Activated CD4-positive, alpha-beta T cell treated with anti-CD3 and anti-CD28 coated beads for 24 hours (primary cell): ENCODE measurements around the gene COLQ.

Experiments used
- DNase-seq, 2 donors: peaks; one replicate each; pipeline ENCODE4 v3.0.0-alpha.2; 2020; ENCODE audit warnings: low read depth in 2 of 2

COLQ gene

DNA sequence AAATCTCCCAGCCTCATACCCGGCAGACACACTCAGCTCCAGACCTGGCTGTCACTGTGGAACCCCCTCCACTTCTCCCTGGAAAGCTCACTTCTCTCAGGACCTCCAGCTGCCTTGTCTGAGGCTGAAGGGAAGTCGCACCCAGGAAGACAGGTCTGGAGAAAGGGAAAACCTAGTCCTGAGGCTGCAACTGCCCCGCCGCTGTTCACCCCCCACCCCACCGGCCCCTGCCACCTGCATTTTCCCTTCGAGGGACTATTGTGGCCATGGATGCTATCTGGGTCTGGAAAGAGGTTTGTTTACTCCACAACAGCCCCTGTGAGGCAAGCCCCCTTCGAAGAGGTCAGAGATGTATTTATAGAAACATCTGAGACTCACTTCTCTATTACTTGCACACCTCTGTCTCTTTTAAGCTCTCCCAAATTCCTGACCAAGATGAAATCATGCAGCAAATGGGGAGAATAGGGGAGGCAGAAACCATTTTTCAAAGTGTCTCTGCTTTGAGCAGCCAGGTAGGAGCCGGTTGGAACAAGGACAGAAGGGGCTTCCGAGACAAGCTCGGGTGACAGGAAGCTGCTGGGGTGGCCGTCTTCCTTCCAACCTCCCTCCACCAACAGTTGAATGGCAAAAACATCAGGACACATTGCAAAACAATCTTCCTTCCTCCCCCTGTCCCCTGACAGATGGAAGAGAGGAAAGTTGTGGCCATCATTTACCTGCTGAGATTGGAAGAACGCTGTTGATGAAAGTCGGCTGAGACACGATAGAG lies 518 bp downstream of the COLQ start:
- DNase-seq, result no peak

DNA sequence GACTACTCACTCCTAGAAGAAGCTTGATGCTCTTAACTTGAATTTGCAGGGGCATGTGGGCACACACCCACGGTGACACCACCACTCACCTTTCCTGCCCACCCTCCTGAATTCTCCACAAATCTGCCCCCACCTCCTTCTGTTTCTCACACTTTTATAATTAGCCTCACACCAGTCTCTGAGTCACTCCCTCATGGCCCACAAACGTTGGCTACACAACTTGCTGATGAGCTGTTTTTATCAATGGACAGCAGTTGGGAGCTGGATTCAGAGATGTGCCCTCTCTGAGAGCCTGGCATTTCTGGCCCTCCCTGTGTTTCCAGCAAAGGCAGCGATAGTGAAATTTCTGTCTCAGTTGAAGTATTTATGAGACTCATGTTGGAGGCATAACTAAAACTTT lies 1.3 kb downstream of the COLQ start:
- no peak for DNase-seq

DNA sequence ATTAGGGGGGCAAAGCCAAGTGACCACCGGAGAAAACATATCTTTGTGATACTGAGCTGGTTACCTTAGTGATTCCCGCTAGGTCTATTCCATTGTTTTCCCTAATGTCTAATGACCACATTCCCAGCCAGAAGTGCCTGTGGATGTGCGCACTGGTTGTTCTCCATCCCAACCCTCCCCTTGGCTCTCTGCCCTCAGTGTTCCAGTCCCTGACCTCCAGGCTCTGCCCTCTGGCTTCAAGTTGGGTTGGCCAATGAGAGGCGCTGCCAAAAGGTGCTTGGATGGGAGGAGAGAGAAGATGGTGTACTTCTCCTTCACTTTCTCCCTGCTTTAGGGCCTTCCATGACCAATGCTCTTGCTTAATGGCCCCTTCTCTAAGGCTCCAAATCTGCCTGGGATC lies 2.4 kb downstream of the COLQ start:
- DNase-seq, result no peak

DNA sequence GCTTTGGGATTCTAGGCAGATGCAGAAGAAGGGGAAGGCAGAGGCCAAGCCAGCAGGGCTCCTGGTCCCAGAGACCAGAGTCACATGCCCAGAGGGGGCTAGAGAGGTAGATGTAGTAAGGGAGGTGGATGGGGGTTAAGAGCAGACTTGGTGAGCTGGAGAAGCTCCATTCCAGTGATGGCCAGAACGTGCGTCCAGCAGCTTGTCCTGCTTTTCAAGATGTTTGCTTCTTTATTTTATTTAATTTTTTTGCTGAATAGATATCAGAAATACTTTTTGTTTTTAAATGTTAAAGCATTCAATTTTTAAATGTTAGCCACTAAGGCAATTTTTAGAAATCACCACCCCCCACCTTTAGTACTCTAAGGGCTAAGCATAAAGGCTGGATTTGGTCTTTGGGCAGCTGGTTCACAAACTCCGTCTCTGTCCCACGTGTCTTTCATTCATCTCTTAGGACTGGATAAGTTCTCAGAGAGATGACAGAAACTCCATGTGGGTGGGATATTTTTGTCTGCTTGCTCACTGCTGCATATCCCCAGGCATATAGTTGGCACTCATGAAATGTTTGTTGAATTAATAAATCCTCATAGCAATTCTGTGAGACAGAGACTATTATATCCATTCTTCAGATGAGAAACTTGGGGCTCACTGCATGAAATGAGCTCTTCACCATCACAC lies 6.7 kb downstream of the COLQ start:
- DNase-seq, result no peak

DNA sequence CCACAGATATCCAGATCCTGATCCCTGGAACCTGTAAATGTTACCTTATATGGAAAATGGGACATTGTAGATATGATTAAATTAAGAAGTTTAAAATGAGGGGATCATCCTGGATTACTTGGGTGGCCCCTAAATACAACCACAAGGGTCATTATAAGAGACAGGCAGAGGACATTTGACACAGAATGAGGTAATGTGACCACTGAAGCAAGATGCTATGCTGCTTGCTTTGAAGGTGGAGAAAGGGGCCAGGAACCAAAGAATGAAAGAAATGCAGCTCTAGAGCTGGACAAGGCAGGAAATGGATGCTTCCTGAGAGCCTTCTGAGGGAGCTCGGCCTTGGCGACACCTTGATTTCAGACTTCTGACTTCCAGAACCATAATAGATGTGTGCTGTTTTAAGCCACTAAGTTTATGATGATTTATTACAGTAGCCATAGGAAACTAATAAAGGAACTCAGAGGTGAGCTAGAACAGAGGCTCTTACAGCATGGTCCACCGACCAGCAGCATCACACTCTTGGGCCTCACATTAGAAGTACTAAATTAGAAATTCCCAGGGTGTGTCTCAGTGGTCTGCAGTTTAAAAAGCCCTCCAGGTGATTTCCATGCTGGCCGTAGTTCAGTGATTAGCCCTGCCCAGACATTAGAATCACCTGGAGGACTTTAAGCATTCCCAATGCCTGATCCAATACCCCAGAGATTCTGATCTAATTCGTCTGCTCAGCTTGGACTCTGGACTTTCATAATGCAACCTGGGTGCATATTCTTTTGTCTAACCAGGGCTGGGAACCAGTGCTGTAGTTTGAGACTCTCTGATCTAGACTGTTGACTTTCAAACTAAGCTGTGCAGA lies 7.5 kb downstream of the COLQ start:
- no peak for DNase-seq

DNA sequence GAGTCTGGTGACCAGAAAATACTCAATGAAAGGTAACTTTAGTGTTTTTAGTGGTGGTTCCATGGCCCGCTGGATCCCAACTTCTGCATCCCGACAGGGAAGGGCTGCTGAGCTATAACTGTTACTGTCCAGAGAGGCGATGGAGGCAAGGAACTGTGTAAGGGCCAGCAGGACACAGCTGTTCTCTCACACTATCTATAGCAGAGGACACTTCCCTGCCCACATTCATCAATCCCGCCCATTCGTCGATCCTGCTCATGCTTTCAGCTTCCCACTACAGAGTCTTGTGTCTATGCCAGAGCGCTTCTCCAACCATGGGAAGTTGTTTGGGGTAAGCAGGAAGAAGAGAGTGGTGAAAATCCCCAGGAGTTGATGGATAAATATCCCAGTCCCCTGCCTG lies 8.4 kb downstream of the COLQ start:
- no peak for DNase-seq

DNA sequence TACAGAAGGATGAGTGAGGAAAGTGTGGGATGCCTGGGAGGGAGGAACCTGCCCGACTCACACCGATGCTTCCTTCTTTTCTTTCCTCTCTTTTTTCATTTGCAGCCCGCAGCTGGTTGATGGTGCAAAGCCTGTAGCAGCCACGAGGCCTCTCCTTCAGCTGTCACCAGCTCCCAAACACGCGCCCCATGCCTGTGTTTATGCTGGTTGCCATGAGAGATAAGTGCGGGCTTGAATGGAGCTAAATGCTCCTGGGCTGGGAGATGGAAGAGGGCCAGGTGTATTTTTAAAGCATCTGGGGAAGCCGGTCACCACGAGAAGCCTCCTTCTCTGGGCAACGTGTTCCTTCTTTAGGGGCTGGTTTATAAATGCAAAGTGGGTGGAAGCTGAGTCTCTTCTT lies 9.3 kb downstream of the COLQ start:
- no peak for DNase-seq

DNA sequence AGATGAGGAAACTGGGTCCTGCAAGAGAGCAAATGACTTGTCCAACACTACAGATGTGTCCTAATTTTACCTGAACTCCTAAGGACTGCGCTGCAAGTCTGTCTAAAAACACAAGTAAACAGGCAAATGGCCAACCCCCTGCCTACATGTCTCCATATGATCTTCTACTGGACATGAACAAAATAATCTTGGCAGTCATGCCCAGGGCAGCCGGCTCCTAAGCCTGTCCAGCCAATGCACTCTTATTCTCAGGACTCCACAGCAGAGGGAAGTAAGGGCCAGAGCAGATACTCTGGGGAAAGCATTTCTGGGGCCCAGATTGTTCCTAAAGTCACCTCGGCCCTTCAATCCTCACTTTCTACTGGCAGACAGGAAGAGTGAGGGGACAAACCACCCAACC lies 10.3 kb downstream of the COLQ start:
- DNase-seq, result no peak

DNA sequence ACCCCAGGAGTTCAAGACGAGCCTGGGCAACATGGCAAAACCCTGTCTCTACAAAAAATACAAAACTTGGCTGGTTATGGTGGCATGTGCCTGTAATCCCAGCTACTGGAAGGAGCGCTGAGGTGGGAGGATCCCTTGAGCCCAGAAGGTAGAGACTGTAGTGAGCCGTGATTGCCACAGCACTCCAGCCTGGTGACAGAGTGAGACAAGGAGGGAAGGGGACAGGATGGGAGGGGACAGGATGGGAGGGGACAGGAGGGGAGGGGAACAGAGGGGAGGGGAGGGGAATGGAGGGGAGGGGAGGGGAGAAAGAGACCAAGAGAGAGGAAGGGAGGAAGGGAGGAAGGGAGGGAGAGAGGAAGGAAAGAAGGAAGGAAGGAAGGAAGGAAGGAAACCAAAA lies 11.0 kb downstream of the COLQ start:
- no peak for DNase-seq

DNA sequence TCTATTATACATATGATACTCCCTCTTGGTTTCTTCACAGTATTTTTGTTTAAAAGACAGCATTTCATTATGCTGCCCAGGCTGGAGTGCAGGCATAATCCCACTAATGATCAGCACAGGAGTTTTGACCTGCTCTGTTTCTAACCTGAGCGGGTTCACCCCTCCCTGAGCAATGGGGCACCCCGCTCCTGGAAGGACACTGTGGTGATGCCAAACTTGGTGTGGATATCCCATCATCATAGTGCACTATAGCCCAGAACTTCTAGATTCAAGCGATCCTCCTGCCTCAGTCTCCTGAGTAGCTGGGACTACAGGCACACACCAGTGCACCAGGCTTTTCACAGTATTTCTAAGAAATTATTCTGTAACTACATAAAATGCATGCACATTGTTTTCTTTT lies 14.9 kb downstream of the COLQ start:
- DNase-seq, result no peak

DNA sequence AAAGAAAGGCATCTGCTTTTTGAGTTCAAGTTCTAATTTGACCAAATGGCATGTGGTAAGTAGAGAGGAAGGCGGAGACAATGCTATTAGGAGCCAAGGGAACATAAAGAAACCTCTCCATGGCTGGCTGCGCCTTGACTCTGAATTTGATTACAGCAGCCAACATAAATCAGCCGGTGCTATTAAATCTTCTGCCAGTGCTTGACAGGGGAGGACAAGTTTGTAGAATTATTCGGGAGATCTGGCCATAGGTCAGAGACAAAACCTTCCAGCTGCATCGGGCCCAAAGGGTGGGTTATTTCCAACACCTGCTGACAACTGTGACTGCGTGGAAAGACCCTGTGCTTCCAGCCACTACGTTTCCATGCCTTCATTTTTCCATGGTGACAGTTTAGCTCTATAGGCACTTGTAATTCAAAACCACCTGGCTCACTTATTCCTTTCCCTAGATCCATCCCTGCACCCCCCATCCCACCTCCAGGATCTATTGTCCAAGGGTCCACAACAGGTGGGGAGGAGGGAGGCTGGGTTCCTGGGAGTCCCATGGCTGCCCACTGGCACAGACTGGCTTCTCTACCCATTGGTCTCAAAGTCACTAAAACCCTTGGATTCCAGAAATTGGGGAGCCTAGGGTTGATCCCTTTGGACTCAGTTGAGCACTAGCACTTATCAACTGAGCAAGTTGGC lies 15.9 kb downstream of the COLQ start:
- no peak for DNase-seq

DNA sequence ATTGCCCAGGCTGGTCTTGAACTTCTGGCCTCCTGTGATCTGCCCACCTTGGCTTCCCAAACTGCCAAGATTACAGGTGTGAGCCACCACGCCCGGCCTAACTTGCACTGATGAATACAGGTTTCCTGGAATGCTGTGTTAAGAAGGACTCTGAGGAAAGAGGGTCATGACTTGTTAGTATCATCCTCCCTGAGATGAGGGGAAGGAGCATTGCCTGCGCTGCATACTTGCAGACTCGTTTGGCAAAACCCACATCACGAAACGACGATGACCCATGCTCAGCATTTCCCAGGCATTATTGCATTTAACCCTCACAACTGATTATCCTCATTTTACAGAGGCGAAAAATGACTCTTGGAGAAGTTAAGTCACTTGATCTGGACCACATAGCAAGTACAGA lies 18.9 kb downstream of the COLQ start:
- DNase-seq, result no peak

DNA sequence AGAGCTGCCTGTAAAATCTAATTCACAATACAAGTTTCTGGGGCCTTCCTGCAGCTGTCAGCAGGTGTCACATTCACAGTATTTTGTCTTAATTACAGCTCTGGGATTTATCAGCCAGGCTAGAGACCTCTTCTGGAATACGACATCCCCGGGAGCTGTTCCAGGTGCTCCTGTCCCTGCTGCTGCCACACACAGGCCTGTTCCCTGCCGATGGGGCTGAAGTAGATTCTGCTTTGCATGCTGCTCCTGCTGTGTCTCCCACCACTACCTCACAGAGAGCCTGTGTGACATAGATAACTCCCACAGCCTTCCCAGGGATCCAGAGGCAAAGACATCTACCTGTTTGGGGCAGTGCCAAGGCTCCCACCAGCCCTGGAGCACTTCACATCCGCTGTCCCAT lies 20.4 kb downstream of the COLQ start:
- no peak for DNase-seq

DNA sequence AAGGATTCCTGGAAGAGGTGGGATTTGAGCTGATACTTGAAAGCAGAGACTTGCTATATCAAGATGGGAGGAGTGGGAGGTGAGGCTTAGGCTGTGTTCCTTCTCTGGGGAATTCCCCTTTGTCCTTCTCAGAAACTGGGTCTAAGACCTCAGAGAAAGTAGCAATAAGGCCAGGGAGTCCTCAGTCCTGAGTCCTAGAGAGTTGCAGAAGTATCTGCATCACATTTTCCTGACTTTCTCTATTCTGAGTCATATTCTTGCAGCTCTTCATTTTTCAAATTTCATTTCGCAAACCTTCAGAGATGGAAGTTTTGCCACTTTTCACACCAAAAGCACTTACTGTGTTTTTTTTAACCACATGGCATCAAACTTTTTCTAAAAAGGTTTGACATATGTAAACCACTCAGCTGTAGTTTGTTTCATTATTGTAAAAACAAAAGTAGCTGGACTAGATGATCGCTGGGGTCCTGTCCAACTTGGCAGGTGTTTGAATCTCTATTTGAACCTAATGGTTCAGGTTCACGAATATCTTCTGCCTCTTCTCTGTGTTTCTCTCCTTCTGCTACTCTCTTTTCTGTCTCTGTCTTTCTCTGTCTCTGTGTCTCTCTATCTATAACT lies 21.3 kb downstream of the COLQ start:
- DNase-seq, result no peak

DNA sequence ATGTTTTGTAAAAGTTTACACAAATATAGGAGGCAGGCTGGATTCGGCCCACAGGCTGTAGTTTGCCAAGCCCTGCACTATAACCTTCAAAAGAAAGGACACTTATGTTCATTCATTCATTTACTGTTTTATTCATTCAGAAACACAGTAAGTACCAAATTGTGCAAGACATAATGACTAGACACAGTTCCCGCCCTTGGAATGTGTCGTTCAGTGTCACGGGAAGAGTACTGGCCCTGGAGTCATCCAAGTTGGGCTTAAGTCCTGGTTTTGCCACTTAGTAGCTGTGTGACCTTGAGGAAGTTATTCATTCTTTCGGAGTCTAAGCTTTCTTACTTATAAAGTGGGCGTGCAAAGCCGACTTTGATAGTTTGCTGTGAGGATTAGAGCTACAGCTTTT lies 22.0 kb downstream of the COLQ start:
- DNase-seq, result no peak

DNA sequence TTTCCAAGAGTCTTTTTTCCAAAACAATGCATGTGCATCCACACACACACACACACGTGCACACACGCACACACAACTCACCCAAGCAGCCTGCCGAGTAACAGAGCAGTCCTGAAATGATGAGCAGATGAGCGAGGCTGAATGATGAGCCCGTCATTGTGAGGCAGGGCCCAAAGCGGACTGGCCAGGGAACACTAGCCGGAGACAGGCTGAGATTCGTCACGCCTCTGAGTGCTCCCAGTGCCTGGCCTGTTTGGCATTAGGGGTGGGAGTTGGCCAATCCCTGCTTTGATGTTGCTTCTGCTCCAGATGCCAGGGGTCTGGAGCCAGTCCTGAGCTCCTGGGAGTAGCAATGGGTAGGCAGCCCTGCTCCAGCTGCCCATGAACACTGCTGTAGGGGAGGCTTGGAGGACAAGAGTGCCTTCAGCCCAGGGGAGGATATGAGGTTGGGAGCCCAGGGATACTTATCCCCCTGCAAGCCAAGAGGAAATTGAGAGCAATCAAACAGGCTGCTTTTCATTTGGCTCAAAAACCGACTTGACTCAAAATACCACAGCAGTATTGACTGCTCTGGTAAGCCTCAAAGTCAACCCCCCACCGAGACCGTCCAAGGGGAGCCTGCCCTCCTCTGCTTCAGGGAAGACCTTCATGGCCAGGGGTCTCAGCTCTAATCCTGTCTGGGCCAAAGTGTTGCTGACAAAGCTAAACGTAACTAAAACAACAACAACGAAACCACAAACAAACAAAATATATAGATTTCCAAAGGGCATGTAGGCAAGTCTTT lies 22.9 kb downstream of the COLQ start:
- no peak for DNase-seq

DNA sequence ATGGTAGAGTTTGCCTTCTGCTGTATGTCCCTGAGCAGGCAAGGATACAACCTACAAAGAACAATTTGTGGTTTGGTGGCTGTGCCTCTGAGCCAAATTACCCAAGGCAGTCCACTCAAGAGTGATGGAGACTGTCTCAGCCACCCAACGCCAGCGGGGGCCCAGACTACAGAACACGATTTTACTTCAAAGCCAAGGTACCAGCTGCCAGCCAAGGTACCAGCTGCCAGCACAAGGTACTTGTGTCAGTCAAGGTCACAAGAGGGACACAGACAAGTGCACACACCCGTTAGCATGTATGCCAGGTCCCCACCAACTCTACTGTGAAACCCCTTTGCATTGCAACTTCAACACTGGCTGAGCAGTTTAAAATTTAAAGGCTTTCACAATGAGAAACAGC lies 23.5 kb downstream of the COLQ start:
- DNase-seq, result no peak

DNA sequence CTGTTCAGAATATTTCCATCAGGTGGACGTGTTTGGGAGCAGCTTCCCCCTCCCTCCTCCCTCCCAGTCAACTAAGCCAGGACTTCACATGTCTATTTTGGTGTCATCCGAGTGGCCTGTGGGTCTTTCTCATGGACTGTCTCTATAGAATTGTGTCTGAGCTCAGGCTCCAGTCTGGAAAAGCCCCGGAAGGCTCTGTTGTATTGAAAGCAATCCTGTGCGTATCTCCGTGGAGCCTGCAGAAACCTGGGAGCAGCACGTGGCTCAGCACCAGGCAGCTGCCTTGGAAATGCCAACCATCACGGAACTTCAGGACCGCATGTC lies 25.2 kb downstream of the COLQ start:
- no peak for DNase-seq

DNA sequence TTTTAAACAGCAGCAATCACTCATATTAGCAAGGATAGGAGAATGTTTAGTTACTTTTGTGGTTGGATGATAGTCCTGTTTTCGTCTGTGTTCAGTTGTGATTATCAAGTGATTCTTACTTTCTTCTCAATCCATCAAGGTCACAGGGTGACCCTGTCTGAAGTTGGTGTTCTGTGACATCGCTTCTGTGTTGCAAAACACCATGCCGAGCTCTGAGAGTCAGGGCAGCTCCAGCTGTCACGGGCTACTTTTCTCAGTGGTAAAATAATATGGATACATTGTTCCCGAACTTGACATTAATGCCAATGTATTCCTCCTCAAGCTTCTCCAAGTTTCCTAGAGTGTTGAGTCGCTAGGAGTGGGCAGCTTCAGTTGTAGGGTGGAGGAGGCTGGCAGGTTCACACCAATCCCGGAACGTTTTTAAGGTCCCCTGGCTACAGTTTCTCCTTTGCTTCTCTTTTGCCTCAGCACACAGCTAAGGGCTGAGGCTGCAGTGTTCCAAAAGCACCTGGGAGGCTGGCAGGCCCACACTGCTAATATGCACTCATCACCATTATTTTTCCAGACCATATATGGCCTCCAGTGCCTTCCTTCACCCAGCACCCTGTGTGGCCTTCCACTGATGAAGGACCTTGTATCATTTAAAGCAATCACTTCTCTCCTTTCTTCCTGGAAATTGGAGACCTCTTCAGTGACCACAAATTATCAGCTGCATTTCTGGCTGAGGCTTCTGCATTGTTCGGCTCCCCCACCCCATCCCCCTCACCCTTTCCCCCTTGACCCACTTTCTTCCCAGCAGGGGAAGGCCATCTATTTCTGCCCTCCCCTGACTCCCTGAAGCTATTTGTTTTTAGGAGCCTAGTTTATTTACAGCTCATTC lies 25.8 kb downstream of the COLQ start:
- DNase-seq, result no peak

DNA sequence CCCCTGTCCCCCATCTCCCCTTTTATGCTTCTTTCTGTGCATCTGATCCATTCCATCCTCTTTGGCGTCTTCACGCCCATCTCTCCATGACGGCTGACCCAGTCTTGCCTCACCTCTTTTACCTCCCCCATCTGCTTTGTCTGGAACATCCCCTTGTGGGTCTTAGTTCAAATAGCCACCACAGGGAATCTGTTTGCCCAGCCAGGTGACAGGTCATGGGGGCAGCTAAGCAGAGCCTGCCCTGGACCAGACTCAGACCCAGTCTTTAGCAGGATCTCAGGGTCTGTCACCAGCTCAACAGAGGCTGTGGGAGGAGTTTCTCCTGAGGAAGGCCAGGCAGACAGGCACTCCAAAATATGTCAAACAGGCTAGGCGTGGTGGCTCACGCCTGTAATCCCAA lies 28.1 kb downstream of the COLQ start:
- DNase-seq, result no peak
